ENCODE data around the gene BCAS1.

The BCAS1 gene

DNA sequence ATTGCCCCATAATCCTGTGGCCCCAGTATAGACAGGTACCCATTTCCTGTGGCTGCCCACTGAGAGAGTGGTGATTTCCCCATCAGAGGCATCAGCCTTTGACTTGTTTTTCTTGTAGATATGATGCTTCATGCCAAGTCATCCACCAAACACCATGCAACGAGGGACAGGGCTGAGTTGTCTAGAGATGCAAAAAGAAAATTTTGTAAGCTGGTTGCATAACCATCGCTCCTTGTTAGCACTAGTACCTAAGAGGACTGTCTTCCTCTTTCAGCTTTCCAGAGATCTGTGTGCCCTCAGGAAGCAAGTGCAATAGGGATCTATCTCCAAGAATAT lies 166.8 kb downstream of the BCAS1 start:
- peak overlapping the region in 4 of 21 experiments; percentile 9 to 46 (median 38) for H3K27ac ChIP-seq
- no peak overlapping the region for H3K4me3 ChIP-seq

GRCh38 chr20:53902968-53903651 lies 167.3 kb downstream of the BCAS1 start:
- Histone ChIP-seq H3K27ac (peak overlapping the region in 4 of 21 experiments; percentile 6 to 69 (median 26)), H3K4me3 (no peak overlapping the region)

DNA sequence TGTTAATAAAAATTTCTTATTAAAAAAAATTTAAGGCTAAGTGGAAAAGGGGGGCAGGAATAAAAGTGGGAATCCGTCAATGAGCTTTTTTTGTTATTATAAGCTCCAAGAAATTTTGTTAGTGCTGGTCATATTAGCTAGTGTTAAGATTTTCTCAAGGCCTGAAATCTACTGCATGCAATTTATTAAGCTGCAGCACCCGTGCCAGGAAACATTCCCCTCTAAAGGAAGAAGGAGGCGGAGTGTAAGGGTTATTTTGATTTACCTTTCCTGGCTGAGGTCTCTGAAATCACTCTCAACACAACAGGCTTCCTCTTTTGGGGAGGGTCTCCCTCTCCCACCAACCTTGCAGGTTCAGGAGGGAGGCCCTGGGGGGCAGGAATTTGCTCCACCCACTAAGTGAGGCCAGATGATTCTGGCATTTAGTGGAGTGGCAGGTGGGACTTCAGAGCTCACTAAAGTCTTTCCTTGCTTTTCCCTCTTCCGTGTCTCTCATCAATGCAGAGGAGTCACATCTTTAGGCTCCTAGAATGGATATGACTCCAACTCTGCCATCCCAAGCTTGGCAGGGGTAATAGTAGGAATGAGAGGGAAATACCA lies 168.8 kb downstream of the BCAS1 start:
- H3K4me3 ChIP-seq: no peak overlapping the region
- peak overlapping the region in 17 of 21 experiments; percentile 1 to 85 (median 68) for H3K27ac ChIP-seq

GRCh38 chr20:53901064-53901463 lies 169.3 kb downstream of the BCAS1 start:
- peak overlapping the region in 20 of 21 experiments; percentile 4 to 85 (median 68) for H3K27ac ChIP-seq
- H3K4me3 ChIP-seq: no peak overlapping the region

DNA sequence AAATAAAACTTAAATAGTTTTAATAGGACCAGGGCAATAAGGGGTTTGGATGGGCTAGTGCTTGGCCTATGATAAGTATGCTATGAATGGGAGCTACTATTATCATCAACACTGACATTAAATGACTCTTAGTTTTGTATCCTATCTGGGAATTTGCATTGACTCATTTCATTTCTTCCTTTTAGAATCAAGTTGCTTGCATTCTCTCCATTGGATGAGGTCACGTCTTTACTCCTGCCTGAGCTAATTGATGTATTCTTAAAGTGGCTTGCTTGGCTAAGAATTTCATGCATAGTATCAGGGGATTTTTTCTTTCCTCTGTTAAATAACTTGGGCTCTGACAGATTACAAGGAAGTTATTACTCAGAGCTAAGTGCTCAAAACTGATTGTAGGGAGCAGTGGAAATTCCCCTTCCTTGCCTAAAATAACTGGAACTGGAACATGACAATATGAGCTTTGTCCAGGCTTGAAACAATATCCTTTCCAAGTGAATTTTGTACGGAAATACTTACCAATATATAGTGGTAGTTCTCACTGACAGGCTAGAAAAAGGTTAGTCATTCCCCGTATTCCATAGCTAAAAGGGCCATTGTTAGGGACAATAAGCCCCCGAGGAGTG lies 169.9 kb downstream of the BCAS1 start:
- Histone ChIP-seq H3K4me3 (no peak overlapping the region), H3K27ac (peak overlapping the region in 20 of 21 experiments; percentile 4 to 85 (median 68))

DNA sequence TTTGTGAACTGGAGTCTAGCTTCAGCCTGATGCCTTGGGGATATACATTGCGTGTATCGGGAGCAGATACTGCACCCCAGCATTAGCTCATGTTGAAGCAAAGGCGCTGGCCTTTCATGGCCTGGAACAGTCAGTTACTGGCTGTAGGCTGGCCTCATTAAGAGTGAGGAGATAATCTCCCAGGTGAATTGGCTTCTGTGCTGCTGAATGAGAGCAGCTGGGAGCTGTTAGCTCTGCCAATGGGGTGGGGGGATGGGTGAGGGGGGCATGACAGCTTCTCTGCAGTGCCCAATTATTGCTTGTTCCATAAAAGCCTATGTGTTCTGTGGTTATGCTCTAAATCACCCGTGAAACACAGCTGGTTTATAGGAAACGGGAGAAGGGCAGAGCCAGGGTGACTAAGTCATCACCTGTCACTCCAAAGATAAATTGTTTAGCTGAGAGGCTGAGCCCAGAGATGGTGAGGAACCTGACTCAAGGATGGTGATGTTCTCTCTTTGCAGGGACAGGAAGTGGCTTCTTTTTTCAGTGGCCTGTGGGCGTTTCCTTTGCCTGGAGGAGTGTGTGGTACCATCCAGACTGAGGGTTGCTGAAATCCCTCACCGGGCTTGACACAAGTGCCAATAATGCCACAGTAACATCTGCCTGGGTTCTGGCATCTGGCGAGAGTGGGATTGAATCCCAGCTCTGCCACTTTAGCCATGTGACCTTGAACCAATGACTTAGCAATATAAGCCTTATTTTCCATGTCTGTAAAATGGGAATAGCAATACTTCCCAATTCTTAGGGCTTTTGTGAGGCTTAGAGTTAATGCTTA lies 170.8 kb downstream of the BCAS1 start:
- H3K27ac ChIP-seq: peak overlapping the region in 20 of 21 experiments; percentile 5 to 81 (median 56)
- H3K4me3 ChIP-seq: no peak overlapping the region

- Histone ChIP-seq H3K27ac (peak overlapping the region in 14 of 21 experiments; percentile 1 to 81 (median 56)), H3K4me3 (no peak overlapping the region)
Observed at GRCh38 chr20:53898556-53898931, 171.8 kb downstream of the BCAS1 start.

DNA sequence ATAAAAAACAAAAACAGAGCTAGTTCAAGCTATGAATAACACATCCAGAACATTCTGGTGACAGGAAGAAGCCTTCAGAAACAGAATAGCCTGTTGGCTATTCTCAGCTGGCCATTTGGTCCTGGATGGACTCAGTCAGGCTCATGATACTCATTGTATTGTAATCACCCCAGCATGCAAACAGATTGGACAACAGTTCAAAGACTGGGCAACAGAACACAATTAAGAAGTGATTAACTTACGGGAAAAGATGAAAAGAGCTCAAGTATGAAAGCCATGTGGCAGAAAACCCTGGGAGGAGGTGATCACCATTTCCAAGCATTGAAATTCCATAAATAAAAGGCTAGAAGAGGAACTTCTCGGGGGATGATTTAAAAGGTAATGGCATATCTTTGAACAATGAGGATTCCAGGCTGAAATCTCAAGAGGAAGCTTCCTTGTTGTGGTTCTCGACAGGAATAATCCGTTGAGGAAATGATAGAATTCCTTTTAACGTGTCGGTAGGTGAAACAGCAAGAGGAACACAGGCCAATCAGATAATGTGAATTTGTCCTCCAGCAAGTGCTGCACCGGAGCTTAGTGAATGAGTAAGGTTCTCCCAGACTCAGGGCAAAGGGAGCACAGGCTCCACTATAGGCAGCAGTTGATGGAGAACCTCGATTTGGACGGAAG lies 172.4 kb downstream of the BCAS1 start:
- Histone ChIP-seq H3K4me3 (no peak overlapping the region), H3K27ac (peak overlapping the region in 13 of 21 experiments; percentile 5 to 81 (median 55))

DNA sequence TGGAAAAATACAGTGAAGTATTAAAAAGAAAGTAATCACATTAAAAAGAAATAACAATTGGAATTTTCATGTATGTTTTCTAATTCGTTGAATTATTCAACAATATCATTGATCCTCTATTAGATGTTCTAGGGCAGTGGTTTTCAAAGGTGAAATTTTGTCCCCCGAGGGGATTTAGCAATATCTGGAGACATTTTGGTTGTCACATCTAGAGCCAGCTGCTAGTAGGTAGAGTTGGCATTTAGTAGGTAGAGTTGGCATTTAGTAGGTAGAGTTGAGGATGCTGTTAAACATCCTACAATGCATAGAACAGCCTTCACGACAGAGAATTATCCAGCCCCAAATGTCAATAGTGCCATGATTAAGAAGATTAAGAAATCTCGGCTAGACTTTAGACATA lies 173.7 kb downstream of the BCAS1 start:
- Histone ChIP-seq H3K27ac (no peak overlapping the region), H3K4me3 (no peak overlapping the region)

GRCh38 chr20:53896041-53896440 lies 174.4 kb downstream of the BCAS1 start:
- Histone ChIP-seq H3K27ac (no peak overlapping the region), H3K4me3 (no peak overlapping the region)

DNA sequence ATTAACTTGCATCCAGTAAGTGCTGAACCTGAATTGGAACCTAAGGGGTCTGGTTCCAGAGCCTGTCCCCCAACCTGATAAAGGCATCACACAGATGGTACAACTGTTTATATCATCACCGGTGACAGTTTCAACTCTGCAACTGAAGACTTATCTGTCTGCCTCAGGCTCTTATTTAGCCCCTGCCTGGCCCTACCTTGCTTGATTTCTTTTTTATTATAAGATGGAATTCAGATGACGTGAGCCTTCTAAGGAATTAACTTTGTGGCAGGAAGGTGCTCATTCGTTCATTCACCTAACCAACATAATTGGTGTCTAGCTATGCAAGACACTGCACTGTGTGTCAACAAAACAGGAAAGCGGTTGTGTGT lies 175.0 kb downstream of the BCAS1 start:
- Histone ChIP-seq H3K27ac (no peak overlapping the region), H3K4me3 (no peak overlapping the region)

- H3K27ac ChIP-seq: no peak overlapping the region
Observed at GRCh38 chr20:53894707-53895384, 175.5 kb downstream of the BCAS1 start.

More at GRCh38 chr20:53894707-53895384, 175.5 kb downstream of the BCAS1 start:
- H3K4me3 ChIP-seq: no peak overlapping the region

Measured in skin epidermis (tissue), 12 donors.